Inflammatory macrophage treated with lipopolysaccharide for 1 hour (primary cell): ENCODE results near the gene DCX.
A peak's percentile ranks its signal among the peaks of the same experiment; 100 is the strongest.

Experiments used
- DNase-seq, 2 donors: peaks; one replicate each; pipeline ENCODE4 v3.0.0-alpha.2; 2020 to 2022

DCX gene

DNA sequence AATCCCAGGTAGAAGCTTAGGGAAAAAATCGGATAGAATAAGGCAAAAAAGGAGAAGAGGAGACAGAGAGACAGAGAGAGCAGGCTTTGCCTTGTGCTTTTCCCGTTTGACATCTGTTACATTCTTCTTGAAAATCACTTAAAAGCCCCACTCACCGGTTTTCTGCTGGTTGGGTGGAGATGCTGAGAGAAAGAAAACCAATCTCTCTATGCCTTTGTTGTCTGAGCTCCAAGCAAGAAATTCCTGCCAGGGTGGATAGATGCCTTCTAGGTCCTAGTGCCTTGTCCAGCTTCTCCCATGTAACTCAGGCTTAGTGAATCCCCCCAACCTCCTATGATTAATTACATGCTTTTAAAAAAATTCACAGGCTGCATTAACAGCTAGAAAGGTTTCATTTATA is at the start of gene DCX:
TSS of gene DCX (minus strand) at position 210 of the 400 bp plus-strand sequence. CDS start 1,794 bp downstream, outside the sequence.
- no peak for DNase-seq

DNA sequence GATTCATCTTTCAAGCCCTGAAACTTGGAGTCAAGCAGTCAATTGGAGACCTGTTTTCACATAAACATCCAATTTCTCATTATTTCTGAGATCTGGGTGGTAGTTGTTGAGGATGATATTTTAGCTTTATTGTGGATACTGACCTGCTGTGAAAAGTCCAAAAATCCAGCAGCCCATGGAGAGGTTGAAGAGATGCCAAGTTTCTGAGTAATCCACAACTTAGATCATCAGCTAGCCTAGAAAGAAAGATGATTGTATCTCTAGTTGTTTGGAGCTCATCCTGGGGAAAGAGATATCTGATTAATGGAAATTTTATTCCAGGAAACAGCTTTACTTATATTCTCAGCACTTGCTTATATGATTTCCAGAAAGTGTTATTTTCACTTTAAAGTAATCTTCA is 48.6 kb upstream of the DCX start:
- DNase-seq, result no peak

- DNase-seq, result peak in 1 of 2 donors; percentile 1
These were observed 35.3 kb upstream of the DCX start for GRCh38 chrX:111447298-111447697.

GRCh38 chrX:111445485-111445884 is 33.5 kb upstream of the DCX start:
- DNase-seq, result peak; percentile 24 to 50

- no peak for DNase-seq
These were observed 32.9 kb upstream of the DCX start for GRCh38 chrX:111444881-111445280.

- peak; percentile 10 to 24 for DNase-seq
These were observed 32.0 kb upstream of the DCX start for GRCh38 chrX:111443946-111444345.

DNA sequence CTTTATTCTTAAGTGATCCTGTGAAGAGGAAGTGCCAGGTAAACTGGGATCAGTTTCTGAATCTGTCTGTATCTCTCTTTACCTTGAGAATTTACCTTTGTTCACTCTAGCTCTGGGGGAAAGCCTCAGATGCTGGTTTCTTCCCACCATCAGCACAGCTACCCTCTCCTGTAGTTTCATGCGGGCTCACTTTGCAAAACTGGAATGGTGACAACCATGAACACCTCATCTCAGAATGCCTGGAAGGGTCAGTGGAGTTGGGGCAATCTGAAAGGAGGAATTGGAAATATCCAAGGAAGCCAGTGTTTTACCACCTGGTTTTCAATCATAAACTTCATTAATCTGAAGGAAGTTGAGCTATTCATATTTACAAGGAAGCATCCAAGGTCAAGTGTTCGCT is 30.8 kb upstream of the DCX start:
- no peak for DNase-seq

DNA sequence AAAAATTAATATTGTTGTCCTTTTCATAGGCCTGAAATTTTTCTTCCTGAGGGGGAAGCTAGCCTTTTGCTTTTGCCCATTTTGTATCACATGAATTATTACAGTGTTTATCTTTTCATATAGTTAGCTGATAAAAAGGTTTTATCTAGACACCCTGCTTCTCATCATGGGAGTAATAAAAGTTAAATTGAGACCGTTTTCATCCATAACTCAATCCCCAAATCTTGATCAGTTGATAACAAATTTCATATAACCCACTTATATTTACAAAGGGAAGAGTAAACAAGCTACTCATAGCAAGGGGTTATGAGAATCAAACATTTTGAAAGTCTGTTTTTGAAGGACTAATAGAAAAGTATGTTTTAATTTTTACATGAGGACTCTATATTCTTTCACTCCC is 23.5 kb upstream of the DCX start:
- DNase-seq, result no peak

GRCh38 chrX:111431001-111431400 is 19.0 kb upstream of the DCX start:
- DNase-seq, result no peak

DNA sequence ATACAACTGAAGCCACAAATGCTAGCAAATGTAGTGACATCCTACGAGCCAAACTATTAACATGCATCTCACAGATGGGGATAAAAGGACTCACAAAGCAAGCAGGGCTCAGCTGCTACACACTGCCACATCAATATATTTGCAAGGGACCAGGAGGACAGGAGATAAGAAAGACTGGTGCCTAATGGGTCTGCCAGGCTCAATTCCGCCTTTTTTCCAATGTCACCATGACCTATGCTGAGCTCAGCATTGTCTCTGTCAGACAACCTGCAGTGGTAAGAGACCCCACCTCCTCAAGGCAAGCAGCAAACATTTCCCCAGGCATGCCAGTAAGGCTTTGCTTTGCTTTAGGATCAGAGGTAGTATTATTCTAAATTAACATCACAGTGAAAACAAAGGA is 435 bp downstream of the DCX start:
- DNase-seq, result no peak

DNA sequence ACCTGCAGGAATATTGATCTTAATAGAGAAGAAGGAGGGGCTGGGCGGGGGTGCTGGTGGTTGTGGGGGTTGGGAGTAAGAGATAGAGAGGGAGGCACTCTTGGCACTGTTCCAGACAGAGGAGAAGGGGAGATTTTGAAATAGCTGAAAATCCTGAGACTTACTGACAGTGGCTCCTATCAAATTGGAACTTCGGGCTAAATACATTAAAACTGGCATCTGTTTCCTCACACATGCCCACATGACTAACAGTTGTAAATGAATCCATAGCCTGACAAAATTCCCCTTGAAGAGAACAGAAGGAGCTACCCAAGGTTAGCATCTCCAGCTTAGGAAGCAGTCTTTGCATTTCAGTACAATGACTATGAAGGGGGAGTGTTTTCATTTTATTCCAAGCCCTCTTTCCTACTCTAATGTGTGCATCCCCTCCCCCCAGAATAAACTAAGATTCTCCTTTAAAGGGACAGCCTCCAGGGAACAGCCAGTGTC is 1.4 kb downstream of the DCX start:
- no peak for DNase-seq

GRCh38 chrX:111409326-111409725 is 2.7 kb downstream of the DCX start:
- DNase-seq, result no peak

DNA sequence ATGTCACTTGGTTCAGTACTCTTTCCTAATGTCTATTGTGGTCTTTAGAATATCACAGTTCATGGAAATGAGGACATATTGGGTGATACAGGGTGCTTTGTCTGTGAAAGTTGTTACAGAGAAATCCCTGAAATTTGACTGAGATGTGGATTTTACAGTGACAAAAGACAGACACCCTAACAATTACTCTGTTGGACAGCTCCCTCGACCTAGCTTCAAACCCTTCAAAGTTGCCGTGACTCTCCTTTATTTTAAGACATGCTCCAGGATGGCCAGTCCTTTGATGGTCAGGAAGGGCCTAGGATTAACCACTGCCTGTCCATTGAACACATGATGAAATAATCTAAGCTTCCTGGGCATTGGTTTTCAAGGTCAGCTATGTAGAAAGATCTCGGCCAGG is 4.0 kb downstream of the DCX start:
- no peak for DNase-seq

- no peak for DNase-seq
These were observed 9.6 kb downstream of the DCX start for GRCh38 chrX:111402344-111402743.

GRCh38 chrX:111395149-111395548 is 16.8 kb downstream of the DCX start:
- DNase-seq, result no peak

- DNase-seq, result no peak
These were observed 17.4 kb downstream of the DCX start for GRCh38 chrX:111394569-111394968.

- DNase-seq, result no peak
These were observed 24.4 kb downstream of the DCX start for GRCh38 chrX:111387470-111388070.

DNA sequence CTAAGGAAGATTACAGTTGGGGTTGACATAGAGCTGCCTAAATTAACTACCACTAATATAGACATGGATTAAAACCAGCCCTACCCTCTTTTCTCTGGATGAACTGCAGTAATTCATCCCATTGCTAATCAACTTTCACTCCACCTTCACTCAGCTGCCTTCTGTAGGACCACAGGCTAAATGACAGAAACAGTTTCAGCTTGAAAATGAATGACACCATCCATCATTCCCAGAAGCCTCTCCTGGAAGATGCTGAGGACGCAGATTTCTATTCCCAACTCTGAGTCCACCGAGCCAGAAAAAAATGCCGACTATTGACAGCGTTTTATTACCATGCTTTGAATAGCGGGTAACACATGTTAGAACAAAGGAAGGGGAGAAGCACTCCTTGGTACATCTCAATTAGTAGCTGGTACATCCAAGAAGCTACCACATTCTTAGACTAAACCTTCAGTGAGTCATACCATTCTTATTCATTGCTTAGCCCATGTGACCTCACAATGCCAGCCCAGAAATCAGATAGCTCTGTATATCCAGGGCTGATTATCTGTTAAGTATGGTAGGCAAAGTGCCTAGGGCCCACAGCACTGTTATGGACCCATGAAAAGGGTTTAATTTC is 25.3 kb downstream of the DCX start:
- no peak for DNase-seq

- no peak for DNase-seq
These were observed 25.9 kb downstream of the DCX start for GRCh38 chrX:111386077-111386476.

DNA sequence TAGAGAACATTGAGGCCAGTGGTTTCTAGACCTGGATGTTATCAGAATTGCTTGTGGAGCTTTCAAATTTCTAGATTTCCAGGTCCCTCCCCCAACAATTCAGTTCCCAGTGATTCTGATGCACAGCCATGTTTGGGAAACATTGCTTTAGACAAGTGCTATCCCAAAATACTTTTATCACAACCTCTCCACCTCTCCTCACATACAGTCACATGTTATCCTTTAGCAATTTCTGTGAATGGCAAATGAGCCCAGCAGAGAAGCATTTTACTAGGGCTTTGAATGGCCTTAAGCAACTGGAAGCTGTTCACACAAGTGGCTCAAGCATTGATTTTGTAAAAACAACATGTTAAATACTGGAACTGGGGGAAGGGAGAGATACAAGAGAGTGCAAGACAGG is 29.7 kb downstream of the DCX start:
- DNase-seq, result no peak

DNA sequence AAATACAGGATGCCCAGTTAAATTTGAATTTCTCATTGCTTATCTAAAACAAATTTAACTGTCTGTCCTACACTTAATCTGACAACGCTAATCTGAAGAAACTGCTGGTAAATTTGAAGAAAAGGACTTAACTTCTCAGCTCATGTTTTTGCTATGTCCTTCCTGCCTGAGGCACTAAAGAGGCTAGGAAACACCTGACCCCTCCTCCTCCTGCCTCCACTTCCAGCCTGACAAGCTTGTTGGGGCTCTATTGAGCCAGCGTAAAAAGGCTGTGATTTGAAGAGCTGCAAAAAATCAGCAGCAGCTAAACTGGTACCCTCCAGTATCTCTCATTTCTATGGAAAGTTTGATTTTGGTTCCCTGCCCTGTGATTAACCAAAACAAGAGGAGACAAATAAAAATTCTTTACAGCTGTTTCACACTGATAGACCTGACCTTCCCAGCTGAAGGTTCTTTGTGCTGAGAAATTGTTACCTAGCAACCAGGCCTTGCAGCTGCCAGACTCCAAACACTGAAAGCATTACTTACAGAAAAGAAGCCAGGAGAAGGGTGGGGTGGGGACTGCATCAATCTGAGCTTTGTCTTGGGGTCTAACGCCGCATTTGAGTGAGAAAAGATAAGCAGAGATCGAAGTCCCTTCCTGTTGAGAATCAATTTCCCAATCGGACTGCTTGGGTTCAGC is 35.0 kb downstream of the DCX start:
- DNase-seq, result no peak

DNA sequence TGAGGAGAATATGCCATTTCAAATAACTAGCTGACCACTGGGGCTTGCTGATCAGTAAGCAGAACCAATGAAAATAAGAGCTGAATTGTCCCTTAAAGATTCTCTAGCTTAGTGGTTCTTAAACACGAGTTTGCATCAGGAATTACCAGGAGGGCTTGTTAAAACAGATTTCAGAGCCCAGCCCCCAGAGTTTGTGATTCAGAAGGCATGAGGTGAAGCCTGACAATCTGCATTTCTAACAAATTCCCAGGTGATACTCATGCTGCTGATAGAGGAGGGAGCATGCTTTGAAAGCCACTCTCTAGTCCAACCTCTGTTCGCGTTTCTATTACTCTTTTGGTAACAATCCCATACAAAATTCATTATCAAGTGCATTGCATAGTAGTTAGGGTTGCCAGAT is 35.5 kb downstream of the DCX start:
- no peak for DNase-seq

DNA sequence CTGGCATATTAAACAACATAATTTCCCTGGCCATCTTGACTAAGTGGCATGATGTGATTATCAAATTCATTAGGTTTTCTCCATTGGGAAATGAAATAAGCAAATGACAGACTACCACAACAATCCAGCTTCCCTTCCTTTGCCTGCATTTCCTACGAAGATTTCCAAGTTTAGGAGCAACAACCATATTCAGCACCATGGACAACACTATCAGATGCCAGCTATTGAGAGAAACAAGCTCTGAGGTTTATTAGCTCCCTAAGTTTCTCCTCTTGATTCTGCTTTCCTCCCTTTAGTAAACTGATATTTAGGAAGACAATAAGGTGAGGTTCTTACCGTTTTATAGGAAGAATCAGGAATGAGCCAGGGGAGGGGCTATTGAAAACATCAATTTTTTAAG is 36.2 kb downstream of the DCX start:
- DNase-seq, result no peak

DNA sequence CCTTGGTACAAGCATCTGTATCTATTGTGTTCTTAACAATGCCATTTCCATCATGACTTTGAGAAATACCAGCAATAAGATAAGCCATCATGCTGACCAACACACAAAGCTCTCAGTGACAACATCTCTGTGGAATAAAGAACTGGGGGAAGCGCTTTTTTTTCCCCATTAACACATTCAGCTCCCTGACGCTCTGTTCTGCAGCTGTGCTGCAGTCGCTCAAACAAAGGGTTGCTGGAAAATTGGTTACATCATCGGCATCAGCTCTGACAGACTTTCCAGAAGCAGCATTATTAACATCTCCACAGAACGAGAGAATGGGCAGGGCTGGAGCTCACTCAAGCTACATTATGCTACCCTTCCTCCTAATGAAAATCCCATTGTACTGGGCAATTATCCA is 39.9 kb downstream of the DCX start:
- DNase-seq, result no peak
